Adrenal gland (tissue), 5 donors: Measurements from ENCODE around the gene GTF2F2.
A peak's percentile ranks its signal among the peaks of the same experiment; 100 is the strongest.

Experiments
- CTCF ChIP-seq, 6 experiments: fragments of 450-650 bp in 4 of 6; fragments of 200-600 bp in 2 of 6; sonication (generic) in 1 of 6; IDR thresholded peaks; 1 replicate in 5 of 6; 2 replicates in 1 of 6; pipeline versions ENCODE4 v1.5.1 to v1.8.0; 2016 to 2021; ENCODE audit warnings: antibody characterized with exemption in 6 of 6, mild to moderate bottlenecking in 2 of 6, moderate library complexity in 1 of 6
- POLR2A ChIP-seq, 2 donors: fragments of 450-650 bp; IDR thresholded peaks; one replicate each; pipeline ENCODE4 v1.6.1; 2017; ENCODE audit warnings: antibody characterized with exemption in 2 of 2, mild to moderate bottlenecking in 2 of 2, moderate library complexity in 1 of 2
- donor health status: DM: no; HTN: no; CAD: no.

GRCh38 chr13:45325806-45326205, 205.5 kb downstream of the GTF2F2 start:
- TF ChIP-seq CTCF (IDR thresholded peaks at IDR 0.05): no peak
- TF ChIP-seq POLR2A (IDR thresholded peaks at IDR 0.05): peak in 1 of 2 donors; percentile 67
